ENCODE results near the gene ARSG. TPM values are rescaled to one million over a fixed set of nuclear protein-coding genes. Genes with fewer than 3 reads are reported as not detected.
"Not testable (repeated sequence)": the region's sequence is repeated elsewhere in the genome, so short reads cannot be mapped to it uniquely, and the experiment has no call there.

Gene ARSG
- total and polyA plus RNA-seq, 5 donors from 2014 or later, result 10.3 to 21.8 (median 13.2) TPM

DNA sequence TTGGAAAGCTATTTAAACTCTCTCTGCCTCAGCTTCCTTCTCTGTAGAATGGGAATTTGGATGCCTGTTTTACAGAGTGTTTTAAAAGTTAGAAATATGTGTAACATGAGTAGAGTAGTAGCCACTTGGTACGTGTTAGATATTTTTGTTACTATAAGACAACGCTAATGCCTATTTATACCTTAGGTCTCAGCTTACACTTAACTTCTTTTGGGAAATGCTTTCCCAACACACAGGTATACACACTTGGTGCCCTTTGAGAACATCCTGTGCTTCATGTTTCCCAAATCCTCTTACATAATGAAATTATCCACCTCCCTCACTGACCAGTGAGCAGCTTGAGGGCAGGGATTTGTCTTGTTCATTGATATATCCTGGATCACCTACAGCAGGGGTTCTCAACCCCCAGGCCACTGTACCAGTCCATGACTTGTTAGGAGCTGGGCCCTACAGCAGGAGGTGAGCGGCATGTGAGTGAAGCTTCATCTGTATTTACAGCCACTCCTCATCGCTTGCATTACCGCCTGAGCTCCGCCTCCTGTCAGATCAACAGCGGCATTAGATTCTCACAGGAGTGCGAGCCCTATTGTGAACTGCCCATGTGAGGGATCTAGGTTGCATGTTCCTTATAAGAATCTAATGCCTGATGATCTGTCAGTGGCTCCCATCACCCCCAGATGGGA is 33.5 kb downstream of the ARSG start:
- no peak overlapping the region for H3K4me3 ChIP-seq (ENCODE audit: low read depth, low read length)
- H3K27ac ChIP-seq (ENCODE audit: insufficient read depth, low read length, poor library complexity, severe bottlenecking), result no peak overlapping the region
- H3K9me3 ChIP-seq (ENCODE audit: control insufficient read depth in 2 of 2, low read length in 2 of 2), result no peaks in the 10 kb centered on the region
- DNase-seq (no peak), ATAC-seq (ENCODE audit: low read depth in 2 of 2) (no peak)
- Mint-ChIP-seq H3K27ac (no peak overlapping the region), H3K4me1 (peaks cover 5 to 33% (median 22%) of the 10 kb centered on the region in 4 donors), H3K27me3 (no peaks in the 10 kb centered on the region), H3K9me3 (peaks cover 0 to 2% (median 0%) of the 10 kb centered on the region in 7 donors), H3K36me3 (peaks cover 8% of the 10 kb centered on the region), H3K4me3 (peak overlapping the region in 2 of 4 donors; percentile 25 to 38)
- peaks cover 6% of the 10 kb centered on the region for H3K4me1 ChIP-seq (ENCODE audit: control insufficient read depth, insufficient read depth, low read length, poor library complexity, severe bottlenecking)
- no peaks in the 10 kb centered on the region for H3K27me3 ChIP-seq (ENCODE audit: control insufficient read depth, insufficient read depth, low read length)
- H3K36me3 ChIP-seq (ENCODE audit: control insufficient read depth, insufficient read depth, low read length), result no peaks in the 10 kb centered on the region

DNA sequence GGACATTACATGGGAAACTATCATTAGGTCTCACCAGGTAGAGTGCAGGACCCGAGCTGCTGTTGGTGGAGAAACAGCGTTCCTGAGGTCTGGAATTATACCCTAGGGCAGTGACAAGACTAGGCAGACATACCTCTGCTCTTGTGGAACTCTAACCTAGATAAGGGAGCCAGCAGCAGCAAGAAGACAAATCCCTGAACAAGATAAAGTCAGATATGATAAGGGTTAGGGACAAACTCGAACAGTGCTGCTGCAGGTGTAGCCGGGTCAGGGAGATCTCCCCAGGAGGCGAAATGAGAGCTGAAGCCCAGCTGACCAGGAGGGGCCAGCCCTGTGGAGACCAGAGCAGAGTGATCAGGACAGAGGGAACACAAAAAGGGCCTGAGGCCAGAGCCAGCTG is 34.7 kb downstream of the ARSG start:
- Histone ChIP-seq H3K4me3 (ENCODE audit: low read depth, low read length) (no peak overlapping the region), H3K9me3 (ENCODE audit: control insufficient read depth in 2 of 2, low read length in 2 of 2) (no peaks in the 10 kb centered on the region), H3K27me3 (ENCODE audit: control insufficient read depth, insufficient read depth, low read length) (no peaks in the 10 kb centered on the region), H3K27ac (ENCODE audit: insufficient read depth, low read length, poor library complexity, severe bottlenecking) (no peak overlapping the region), H3K36me3 (ENCODE audit: control insufficient read depth, insufficient read depth, low read length) (no peaks in the 10 kb centered on the region), H3K4me1 (ENCODE audit: control insufficient read depth, insufficient read depth, low read length, poor library complexity, severe bottlenecking) (peaks cover 6% of the 10 kb centered on the region)
- Mint-ChIP-seq H3K9me3 (peaks cover 0 to 8% (median 0%) of the 10 kb centered on the region in 7 donors), H3K27me3 (no peaks in the 10 kb centered on the region), H3K27ac (peak overlapping the region in 1 of 3 donors; percentile 47), H3K36me3 (no peaks in the 10 kb centered on the region), H3K4me3 (no peak overlapping the region), H3K4me1 (peaks cover under 1 to 31% (median 16%) of the 10 kb centered on the region in 4 donors)
- no peak for ATAC-seq (ENCODE audit: low read depth in 2 of 2)
- no peak for DNase-seq

DNA sequence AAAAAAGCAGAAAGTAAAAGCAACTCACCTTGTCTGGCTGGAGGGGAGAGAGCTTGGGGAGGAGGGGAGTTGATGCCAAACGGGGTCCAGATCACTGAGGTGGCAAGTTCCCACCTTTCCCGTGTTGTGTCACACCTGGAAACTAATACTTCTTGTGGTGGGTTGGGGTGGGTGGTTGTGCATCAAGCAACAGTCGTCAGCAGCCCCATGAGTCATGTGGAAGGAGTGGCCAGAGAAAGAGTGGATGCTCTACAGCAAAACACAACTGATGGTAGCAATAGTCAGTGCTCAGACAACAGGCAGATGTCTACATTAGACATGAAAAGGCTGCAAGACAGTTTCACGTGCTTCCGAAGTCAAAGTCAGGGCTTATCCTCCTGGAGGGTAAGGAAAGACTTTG is 35.4 kb downstream of the ARSG start:
- H3K9me3 ChIP-seq (ENCODE audit: control insufficient read depth in 2 of 2, low read length in 2 of 2), result peaks cover 0 to 4% of the 10 kb centered on the region in 2 experiments
- peaks cover 6% of the 10 kb centered on the region for H3K4me1 ChIP-seq (ENCODE audit: control insufficient read depth, insufficient read depth, low read length, poor library complexity, severe bottlenecking)
- no peak overlapping the region for H3K27ac ChIP-seq (ENCODE audit: insufficient read depth, low read length, poor library complexity, severe bottlenecking)
- peak overlapping the region in 1 of 3 donors; percentile 86 for H3K27ac Mint-ChIP-seq
- H3K4me3 Mint-ChIP-seq, result no peak overlapping the region
- no peaks in the 10 kb centered on the region for H3K36me3 ChIP-seq (ENCODE audit: control insufficient read depth, insufficient read depth, low read length)
- H3K9me3 Mint-ChIP-seq, result peaks cover 0 to 10% (median 2%) of the 10 kb centered on the region in 7 donors
- DNase-seq (no peak), ATAC-seq (ENCODE audit: low read depth in 2 of 2) (no peak)
- no peaks in the 10 kb centered on the region for H3K27me3 ChIP-seq (ENCODE audit: control insufficient read depth, insufficient read depth, low read length)
- peaks cover 0 to 29% (median 15%) of the 10 kb centered on the region in 4 donors for H3K4me1 Mint-ChIP-seq
- H3K4me3 ChIP-seq (ENCODE audit: low read depth, low read length), result no peak overlapping the region
- no peaks in the 10 kb centered on the region for H3K36me3 Mint-ChIP-seq
- no peaks in the 10 kb centered on the region for H3K27me3 Mint-ChIP-seq

DNA sequence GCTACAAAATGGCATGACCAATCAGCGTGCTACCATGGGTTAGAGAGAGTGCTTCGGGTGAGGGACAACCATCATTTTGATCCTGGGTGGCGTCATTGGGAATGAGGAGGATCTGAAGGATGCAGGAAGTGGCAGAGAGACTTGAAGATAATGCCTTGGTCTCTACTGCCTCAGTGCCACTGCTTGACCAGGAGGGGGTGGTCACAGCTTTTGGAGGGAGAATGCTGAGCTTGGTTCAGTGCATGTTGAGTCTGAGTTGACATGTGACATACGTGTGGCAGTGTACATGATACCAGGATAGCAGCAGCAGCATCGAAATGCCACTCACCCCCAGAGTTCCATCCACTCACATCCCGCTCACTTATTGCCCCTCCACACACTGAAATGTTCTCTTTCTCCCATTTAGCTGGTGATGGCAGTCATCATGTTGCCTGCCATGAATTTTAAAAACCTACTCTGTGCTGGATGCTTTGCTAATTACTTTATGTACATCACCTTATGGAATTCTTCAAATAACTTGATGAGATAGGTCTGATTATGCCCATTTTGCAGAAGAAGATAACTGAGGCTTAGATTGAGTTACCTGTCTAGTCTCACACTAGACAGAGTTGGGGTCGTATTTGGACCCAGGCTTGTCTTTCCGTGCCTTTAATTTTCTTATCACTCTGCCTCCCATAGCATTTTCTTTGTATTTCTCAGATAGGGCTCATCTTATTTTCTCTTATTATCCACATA is 36.7 kb downstream of the ARSG start:
- Histone ChIP-seq H3K4me3 (ENCODE audit: low read depth, low read length) (no peak overlapping the region), H3K27me3 (ENCODE audit: control insufficient read depth, insufficient read depth, low read length) (no peaks in the 10 kb centered on the region), H3K4me1 (ENCODE audit: control insufficient read depth, insufficient read depth, low read length, poor library complexity, severe bottlenecking) (peaks cover 6% of the 10 kb centered on the region), H3K9me3 (ENCODE audit: control insufficient read depth in 2 of 2, low read length in 2 of 2) (peaks cover 0 to 7% of the 10 kb centered on the region in 2 experiments), H3K36me3 (ENCODE audit: control insufficient read depth, insufficient read depth, low read length) (no peaks in the 10 kb centered on the region), H3K27ac (ENCODE audit: insufficient read depth, low read length, poor library complexity, severe bottlenecking) (no peak overlapping the region)
- Mint-ChIP-seq H3K27me3 (no peaks in the 10 kb centered on the region), H3K36me3 (no peaks in the 10 kb centered on the region), H3K4me1 (peaks cover 0 to 24% (median 12%) of the 10 kb centered on the region in 4 donors), H3K9me3 (peaks cover 0 to 18% (median 2%) of the 10 kb centered on the region in 7 donors), H3K4me3 (no peak overlapping the region), H3K27ac (peak overlapping the region in 2 of 3 donors; percentile 17 to 86)
- ATAC-seq (ENCODE audit: low read depth in 2 of 2), result no peak
- DNase-seq, result no peak

DNA sequence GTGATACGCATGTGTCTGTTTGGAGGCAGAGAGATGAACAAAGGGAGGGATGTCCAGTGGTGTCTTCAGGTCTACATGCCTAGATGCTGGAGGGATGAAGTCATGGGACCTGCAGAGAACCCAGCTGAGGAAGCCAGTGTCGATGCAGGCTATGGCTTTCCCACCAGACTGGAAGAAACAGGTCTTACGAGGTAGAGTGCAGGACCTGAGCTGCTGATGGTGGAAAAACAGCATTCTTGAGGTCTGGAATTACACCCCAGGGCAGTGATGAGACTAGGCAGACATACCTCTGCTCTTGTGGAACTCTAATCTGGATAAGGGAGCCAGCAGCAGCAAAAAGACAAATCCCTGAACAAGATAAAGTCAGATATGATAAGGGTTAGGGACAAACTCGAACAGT is 37.4 kb downstream of the ARSG start:
- Mint-ChIP-seq H3K4me3 (no peak overlapping the region), H3K9me3 (peaks cover 0 to 18% (median 2%) of the 10 kb centered on the region in 7 donors), H3K36me3 (no peaks in the 10 kb centered on the region), H3K4me1 (peaks cover 0 to 20% (median 11%) of the 10 kb centered on the region in 4 donors), H3K27me3 (no peaks in the 10 kb centered on the region), H3K27ac (peak overlapping the region in 2 of 3 donors; percentile 26 to 86)
- ATAC-seq (ENCODE audit: low read depth in 2 of 2), result no peak
- Histone ChIP-seq H3K36me3 (ENCODE audit: control insufficient read depth, insufficient read depth, low read length) (no peaks in the 10 kb centered on the region), H3K27ac (ENCODE audit: insufficient read depth, low read length, poor library complexity, severe bottlenecking) (no peak overlapping the region), H3K9me3 (ENCODE audit: control insufficient read depth in 2 of 2, low read length in 2 of 2) (peaks cover 0 to 7% of the 10 kb centered on the region in 2 experiments), H3K4me3 (ENCODE audit: low read depth, low read length) (no peak overlapping the region), H3K4me1 (ENCODE audit: control insufficient read depth, insufficient read depth, low read length, poor library complexity, severe bottlenecking) (peaks cover 6% of the 10 kb centered on the region), H3K27me3 (ENCODE audit: control insufficient read depth, insufficient read depth, low read length) (no peaks in the 10 kb centered on the region)
- no peak for DNase-seq

DNA sequence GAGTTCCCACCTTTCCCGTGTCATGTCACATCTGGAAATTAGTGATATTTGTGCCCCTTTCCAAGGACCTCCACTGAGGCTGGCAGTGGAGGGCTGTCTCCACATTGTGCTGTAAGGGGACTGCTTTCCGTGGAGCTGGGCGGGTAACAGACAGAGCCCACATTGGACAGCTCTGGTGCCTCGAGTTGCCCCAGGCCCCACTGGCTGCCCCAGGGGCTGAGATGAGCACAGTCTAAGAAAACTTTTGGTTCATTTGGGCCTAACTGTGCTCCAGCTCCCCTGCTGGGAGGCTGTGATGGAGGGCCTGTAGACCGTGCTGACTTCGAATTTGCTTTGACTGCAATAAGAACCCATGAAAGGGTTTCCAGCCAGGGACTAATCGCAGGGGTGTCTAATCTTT is 38.0 kb downstream of the ARSG start:
- DNase-seq, result no peak
- Histone ChIP-seq H3K9me3 (ENCODE audit: control insufficient read depth in 2 of 2, low read length in 2 of 2) (peaks cover 0 to 7% of the 10 kb centered on the region in 2 experiments), H3K36me3 (ENCODE audit: control insufficient read depth, insufficient read depth, low read length) (no peaks in the 10 kb centered on the region), H3K4me3 (ENCODE audit: low read depth, low read length) (no peak overlapping the region), H3K27ac (ENCODE audit: insufficient read depth, low read length, poor library complexity, severe bottlenecking) (no peak overlapping the region), H3K27me3 (ENCODE audit: control insufficient read depth, insufficient read depth, low read length) (no peaks in the 10 kb centered on the region), H3K4me1 (ENCODE audit: control insufficient read depth, insufficient read depth, low read length, poor library complexity, severe bottlenecking) (peaks cover under 1% of the 10 kb centered on the region)
- Mint-ChIP-seq H3K36me3 (no peaks in the 10 kb centered on the region), H3K4me3 (no peak overlapping the region), H3K9me3 (peaks cover 0 to 18% (median 2%) of the 10 kb centered on the region in 7 donors), H3K27ac (no peak overlapping the region), H3K4me1 (peaks cover 0 to 14% (median 9%) of the 10 kb centered on the region in 4 donors), H3K27me3 (no peaks in the 10 kb centered on the region)
- no peak for ATAC-seq (ENCODE audit: low read depth in 2 of 2)

DNA sequence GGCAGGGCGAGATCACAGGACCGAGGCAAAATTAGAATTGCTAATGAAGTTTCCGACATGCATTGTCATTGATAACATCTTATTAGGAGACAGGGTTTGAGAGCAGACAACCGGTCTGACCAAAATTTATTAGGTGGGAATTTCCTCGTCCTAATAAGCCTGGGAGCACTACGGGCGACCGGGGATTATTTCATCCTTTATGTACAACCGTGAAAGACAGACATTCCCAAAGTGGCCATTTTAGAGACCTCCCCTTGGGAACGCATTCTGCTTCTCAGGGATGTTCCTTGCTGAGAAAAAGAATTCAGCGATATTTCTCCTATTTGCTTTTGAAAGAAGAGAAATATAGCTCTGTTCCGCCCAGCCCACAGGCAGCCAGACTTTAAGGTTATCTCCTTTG is 40.6 kb downstream of the ARSG start:
- H3K4me1 ChIP-seq (ENCODE audit: control insufficient read depth, insufficient read depth, low read length, poor library complexity, severe bottlenecking); H3K27ac Mint-ChIP-seq; H3K36me3 ChIP-seq (ENCODE audit: control insufficient read depth, insufficient read depth, low read length); DNase-seq; H3K27ac ChIP-seq (ENCODE audit: insufficient read depth, low read length, poor library complexity, severe bottlenecking); H3K4me3 Mint-ChIP-seq; ATAC-seq (ENCODE audit: low read depth in 2 of 2); H3K36me3 Mint-ChIP-seq; H3K4me3 ChIP-seq (ENCODE audit: low read depth, low read length); H3K27me3 ChIP-seq (ENCODE audit: control insufficient read depth, insufficient read depth, low read length); H3K27me3 Mint-ChIP-seq; H3K9me3 ChIP-seq (ENCODE audit: control insufficient read depth in 2 of 2, low read length in 2 of 2): not testable (repeated sequence)
- Mint-ChIP-seq H3K4me1 (peaks cover 0 to 16% (median 7%) of the 10 kb centered on the region in 4 donors), H3K9me3 (peaks cover 0 to 18% (median 2%) of the 10 kb centered on the region in 7 donors)
